ENCODE data around the gene CINP. TPM values are rescaled to one million over a fixed set of nuclear protein-coding genes. Genes with fewer than 3 reads are reported as not detected.

The CINP gene
- polyA plus RNA-seq, 2 donors: 29.2 to 43.4 TPM

GRCh38 chr14:102387086-102387485 is 24.4 kb upstream of the CINP start:
- peaks cover 0 to 2% of the 10 kb centered on the region in 2 donors for H3K36me3 ChIP-seq (ENCODE audit: control insufficient read depth in 2 of 2, insufficient read depth in 2 of 2, low read length in 1 of 2)
- H3K4me1 ChIP-seq (ENCODE audit: control insufficient read depth in 2 of 2, insufficient read depth in 2 of 2, low read length in 1 of 2): no peaks in the 10 kb centered on the region
- no peaks in the 10 kb centered on the region for H3K27me3 ChIP-seq (ENCODE audit: control insufficient read depth in 1 of 2, insufficient read depth in 2 of 2, low read length in 2 of 2)
- H3K9me3 ChIP-seq (ENCODE audit: control insufficient read depth in 2 of 2, insufficient read depth in 1 of 2, low read depth in 1 of 2, low read length in 1 of 2): no peaks in the 10 kb centered on the region
- no peak overlapping the region for H3K4me3 ChIP-seq (ENCODE audit: low read depth in 1 of 2, low read length in 2 of 2)
- H3K27ac ChIP-seq (ENCODE audit: low read depth in 2 of 2, low read length in 1 of 2): no peak overlapping the region

- Histone ChIP-seq H3K27ac (ENCODE audit: low read depth in 2 of 2, low read length in 1 of 2) (no peak overlapping the region), H3K9me3 (ENCODE audit: control insufficient read depth in 2 of 2, insufficient read depth in 1 of 2, low read depth in 1 of 2, low read length in 1 of 2) (no peaks in the 10 kb centered on the region), H3K36me3 (ENCODE audit: control insufficient read depth in 2 of 2, insufficient read depth in 2 of 2, low read length in 1 of 2) (peaks cover 0 to 3% of the 10 kb centered on the region in 2 donors), H3K4me3 (ENCODE audit: low read depth in 1 of 2, low read length in 2 of 2) (no peak overlapping the region), H3K4me1 (ENCODE audit: control insufficient read depth in 2 of 2, insufficient read depth in 2 of 2, low read length in 1 of 2) (no peaks in the 10 kb centered on the region), H3K27me3 (ENCODE audit: control insufficient read depth in 1 of 2, insufficient read depth in 2 of 2, low read length in 2 of 2) (no peaks in the 10 kb centered on the region)
- 96 to 98% methylated on average over 9 of the region's 9 CpGs for WGBS, 2 donors
These were observed 16.1 kb upstream of the CINP start for GRCh38 chr14:102378830-102379229.

GRCh38 chr14:102377696-102378095 is 15.0 kb upstream of the CINP start:
- H3K4me3 ChIP-seq (ENCODE audit: low read depth in 1 of 2, low read length in 2 of 2): no peak overlapping the region
- no peak overlapping the region for H3K27ac ChIP-seq (ENCODE audit: low read depth in 2 of 2, low read length in 1 of 2)
- peaks cover 0 to 3% of the 10 kb centered on the region in 2 donors for H3K36me3 ChIP-seq (ENCODE audit: control insufficient read depth in 2 of 2, insufficient read depth in 2 of 2, low read length in 1 of 2)
- no peaks in the 10 kb centered on the region for H3K9me3 ChIP-seq (ENCODE audit: control insufficient read depth in 2 of 2, insufficient read depth in 1 of 2, low read depth in 1 of 2, low read length in 1 of 2)
- H3K4me1 ChIP-seq (ENCODE audit: control insufficient read depth in 2 of 2, insufficient read depth in 2 of 2, low read length in 1 of 2): no peaks in the 10 kb centered on the region
- H3K27me3 ChIP-seq (ENCODE audit: control insufficient read depth in 1 of 2, insufficient read depth in 2 of 2, low read length in 2 of 2): no peaks in the 10 kb centered on the region

- Histone ChIP-seq H3K36me3 (ENCODE audit: control insufficient read depth in 2 of 2, insufficient read depth in 2 of 2, low read length in 1 of 2) (peaks cover 0 to 3% of the 10 kb centered on the region in 2 donors), H3K27me3 (ENCODE audit: control insufficient read depth in 1 of 2, insufficient read depth in 2 of 2, low read length in 2 of 2) (no peaks in the 10 kb centered on the region), H3K4me3 (ENCODE audit: low read depth in 1 of 2, low read length in 2 of 2) (no peak overlapping the region), H3K27ac (ENCODE audit: low read depth in 2 of 2, low read length in 1 of 2) (no peak overlapping the region), H3K4me1 (ENCODE audit: control insufficient read depth in 2 of 2, insufficient read depth in 2 of 2, low read length in 1 of 2) (peaks cover 0 to 2% of the 10 kb centered on the region in 2 donors), H3K9me3 (ENCODE audit: control insufficient read depth in 2 of 2, insufficient read depth in 1 of 2, low read depth in 1 of 2, low read length in 1 of 2) (no peaks in the 10 kb centered on the region)
- WGBS, 2 donors: 91 to 94% methylated on average over 5 of the region's 5 CpGs
These were observed 12.4 kb upstream of the CINP start for GRCh38 chr14:102375119-102375518.

- Histone ChIP-seq H3K27me3 (ENCODE audit: control insufficient read depth in 1 of 2, insufficient read depth in 2 of 2, low read length in 2 of 2) (no peaks in the 10 kb centered on the region), H3K4me3 (ENCODE audit: low read depth in 1 of 2, low read length in 2 of 2) (no peak overlapping the region), H3K9me3 (ENCODE audit: control insufficient read depth in 2 of 2, insufficient read depth in 1 of 2, low read depth in 1 of 2, low read length in 1 of 2) (no peaks in the 10 kb centered on the region), H3K4me1 (ENCODE audit: control insufficient read depth in 2 of 2, insufficient read depth in 2 of 2, low read length in 1 of 2) (peaks cover 0 to 2% of the 10 kb centered on the region in 2 donors), H3K36me3 (ENCODE audit: control insufficient read depth in 2 of 2, insufficient read depth in 2 of 2, low read length in 1 of 2) (peaks cover 0 to 3% of the 10 kb centered on the region in 2 donors), H3K27ac (ENCODE audit: low read depth in 2 of 2, low read length in 1 of 2) (no peak overlapping the region)
- WGBS, 2 donors: 82 to 89% methylated on average over 2 of the region's 2 CpGs
These were observed 11.6 kb upstream of the CINP start for GRCh38 chr14:102374264-102374663.

GRCh38 chr14:102373110-102373509 is 10.4 kb upstream of the CINP start:
- Histone ChIP-seq H3K27ac (ENCODE audit: low read depth in 2 of 2, low read length in 1 of 2) (no peak overlapping the region), H3K36me3 (ENCODE audit: control insufficient read depth in 2 of 2, insufficient read depth in 2 of 2, low read length in 1 of 2) (peaks cover 0 to 3% of the 10 kb centered on the region in 2 donors), H3K27me3 (ENCODE audit: control insufficient read depth in 1 of 2, insufficient read depth in 2 of 2, low read length in 2 of 2) (no peaks in the 10 kb centered on the region), H3K9me3 (ENCODE audit: control insufficient read depth in 2 of 2, insufficient read depth in 1 of 2, low read depth in 1 of 2, low read length in 1 of 2) (no peaks in the 10 kb centered on the region), H3K4me1 (ENCODE audit: control insufficient read depth in 2 of 2, insufficient read depth in 2 of 2, low read length in 1 of 2) (peaks cover 0 to 2% of the 10 kb centered on the region in 2 donors), H3K4me3 (ENCODE audit: low read depth in 1 of 2, low read length in 2 of 2) (no peak overlapping the region)
- WGBS, 2 donors: 81 to 87% methylated on average over 3 of the region's 3 CpGs

DNA sequence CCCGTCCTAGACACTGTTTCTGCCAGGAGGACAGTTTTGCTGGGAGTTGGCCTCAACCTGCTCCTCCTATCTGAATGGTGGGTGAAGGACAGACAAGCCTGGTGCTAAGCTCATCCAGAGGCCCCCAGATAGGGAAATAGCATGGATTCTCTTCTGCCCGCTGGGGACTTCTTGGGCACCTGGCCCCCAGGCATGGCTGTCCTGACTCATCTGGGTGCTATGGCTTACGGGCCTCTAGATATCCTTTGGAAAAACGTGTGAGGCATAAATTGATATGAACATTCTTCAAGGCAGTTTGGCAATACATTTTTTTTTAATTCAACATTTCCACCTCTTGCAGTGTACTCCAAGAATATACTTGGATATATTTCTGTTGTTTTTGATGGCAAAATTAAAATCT is 8.7 kb upstream of the CINP start:
- 83 to 87% methylated on average over 4 of the region's 4 CpGs for WGBS, 2 donors
- H3K4me1 ChIP-seq (ENCODE audit: control insufficient read depth in 2 of 2, insufficient read depth in 2 of 2, low read length in 1 of 2): peaks cover 0 to 2% of the 10 kb centered on the region in 2 donors

DNA sequence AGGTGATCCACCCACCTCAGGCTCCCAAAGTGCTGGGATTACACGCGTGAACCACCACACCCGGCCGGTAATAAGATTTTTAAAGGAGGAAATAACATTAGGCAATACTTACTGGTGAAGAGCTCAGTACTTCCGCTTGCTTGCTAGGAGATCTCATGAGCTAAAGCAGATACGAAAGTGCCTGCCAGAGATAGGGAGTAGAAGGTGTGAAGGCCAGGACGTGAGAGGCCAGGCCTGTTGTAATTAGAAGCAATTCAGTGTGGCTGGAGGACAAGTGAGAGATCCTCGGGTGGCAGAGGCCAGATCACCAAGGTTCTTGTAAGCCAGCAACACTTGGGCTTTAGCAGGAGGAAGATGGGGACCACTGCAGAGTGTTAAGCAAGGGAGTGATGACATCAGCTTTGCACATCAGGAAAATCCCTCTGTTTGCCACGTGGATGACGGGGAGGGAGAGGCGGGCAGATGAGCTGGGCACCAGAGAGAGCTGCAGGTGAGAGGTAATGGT is 7.7 kb upstream of the CINP start:
- 75 to 79% methylated on average over 11 of the region's 11 CpGs for WGBS, 2 donors

More for the DNA sequence above, 8.7 kb upstream of the CINP start:
- no peak overlapping the region for H3K27ac ChIP-seq (ENCODE audit: low read depth in 2 of 2, low read length in 1 of 2)
- no peak overlapping the region for H3K4me3 ChIP-seq (ENCODE audit: low read depth in 1 of 2, low read length in 2 of 2)
- H3K9me3 ChIP-seq (ENCODE audit: control insufficient read depth in 2 of 2, insufficient read depth in 1 of 2, low read depth in 1 of 2, low read length in 1 of 2): no peaks in the 10 kb centered on the region
- no peaks in the 10 kb centered on the region for H3K27me3 ChIP-seq (ENCODE audit: control insufficient read depth in 1 of 2, insufficient read depth in 2 of 2, low read length in 2 of 2)
- no peaks in the 10 kb centered on the region for H3K36me3 ChIP-seq (ENCODE audit: control insufficient read depth in 2 of 2, insufficient read depth in 2 of 2, low read length in 1 of 2)

DNA sequence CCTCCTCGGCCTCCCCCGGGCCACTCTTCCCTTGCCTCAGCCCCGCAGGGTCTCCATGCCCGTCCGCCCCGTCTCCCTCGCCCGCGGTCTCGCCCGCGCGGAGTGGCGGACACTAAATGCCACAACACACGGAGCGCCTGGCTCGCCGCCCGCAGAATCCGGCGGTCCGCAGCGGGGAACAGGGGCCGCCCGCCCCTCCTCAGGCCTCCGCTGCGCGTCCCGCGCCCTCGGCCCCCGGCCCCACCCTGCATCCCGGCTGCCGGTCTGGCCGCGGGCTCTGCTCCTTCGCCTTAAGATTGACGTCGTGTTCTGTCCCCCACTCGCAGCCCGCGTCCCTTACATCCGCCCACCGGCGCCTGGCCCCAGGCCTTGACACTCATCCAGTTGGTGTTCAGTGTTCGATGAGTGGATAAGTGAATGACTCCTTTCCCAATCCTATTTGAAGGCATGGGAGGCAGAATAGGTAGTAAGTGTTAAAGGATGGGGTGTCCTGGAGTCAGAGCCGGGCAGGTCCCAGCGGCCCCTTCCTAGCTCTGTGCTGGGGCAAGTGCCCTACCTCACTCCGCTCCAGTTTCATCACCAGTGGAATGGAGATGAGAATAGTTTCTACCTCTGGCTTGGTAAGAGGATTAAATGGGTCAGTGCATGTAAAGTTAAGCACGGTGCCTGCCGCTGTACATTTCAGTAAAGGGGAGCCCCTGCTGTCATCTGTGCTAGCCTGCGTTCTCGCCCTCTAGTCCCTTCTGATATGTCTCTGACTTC is 673 bp upstream of the CINP start:
- 3% methylated on average over 41 to 53 of the region's 53 CpGs for WGBS, 2 donors
- peak overlapping the region; percentile 81 to 95 for H3K4me3 ChIP-seq (ENCODE audit: low read depth in 1 of 2, low read length in 2 of 2)
- H3K4me1 ChIP-seq (ENCODE audit: control insufficient read depth in 2 of 2, insufficient read depth in 2 of 2, low read length in 1 of 2): peaks cover 4% of the 10 kb centered on the region in 2 donors
- no peaks in the 10 kb centered on the region for H3K36me3 ChIP-seq (ENCODE audit: control insufficient read depth in 2 of 2, insufficient read depth in 2 of 2, low read length in 1 of 2)
- no peaks in the 10 kb centered on the region for H3K9me3 ChIP-seq (ENCODE audit: control insufficient read depth in 2 of 2, insufficient read depth in 1 of 2, low read depth in 1 of 2, low read length in 1 of 2)
- peak overlapping the region; percentile 87 to 91 for H3K27ac ChIP-seq (ENCODE audit: low read depth in 2 of 2, low read length in 1 of 2)
- H3K27me3 ChIP-seq (ENCODE audit: control insufficient read depth in 1 of 2, insufficient read depth in 2 of 2, low read length in 2 of 2): no peaks in the 10 kb centered on the region

More for the DNA sequence above, 7.7 kb upstream of the CINP start:
- peaks cover 0 to 2% of the 10 kb centered on the region in 2 donors for H3K4me1 ChIP-seq (ENCODE audit: control insufficient read depth in 2 of 2, insufficient read depth in 2 of 2, low read length in 1 of 2)
- no peak overlapping the region for H3K27ac ChIP-seq (ENCODE audit: low read depth in 2 of 2, low read length in 1 of 2)
- no peaks in the 10 kb centered on the region for H3K9me3 ChIP-seq (ENCODE audit: control insufficient read depth in 2 of 2, insufficient read depth in 1 of 2, low read depth in 1 of 2, low read length in 1 of 2)
- no peaks in the 10 kb centered on the region for H3K36me3 ChIP-seq (ENCODE audit: control insufficient read depth in 2 of 2, insufficient read depth in 2 of 2, low read length in 1 of 2)
- no peaks in the 10 kb centered on the region for H3K27me3 ChIP-seq (ENCODE audit: control insufficient read depth in 1 of 2, insufficient read depth in 2 of 2, low read length in 2 of 2)
- no peak overlapping the region for H3K4me3 ChIP-seq (ENCODE audit: low read depth in 1 of 2, low read length in 2 of 2)

DNA sequence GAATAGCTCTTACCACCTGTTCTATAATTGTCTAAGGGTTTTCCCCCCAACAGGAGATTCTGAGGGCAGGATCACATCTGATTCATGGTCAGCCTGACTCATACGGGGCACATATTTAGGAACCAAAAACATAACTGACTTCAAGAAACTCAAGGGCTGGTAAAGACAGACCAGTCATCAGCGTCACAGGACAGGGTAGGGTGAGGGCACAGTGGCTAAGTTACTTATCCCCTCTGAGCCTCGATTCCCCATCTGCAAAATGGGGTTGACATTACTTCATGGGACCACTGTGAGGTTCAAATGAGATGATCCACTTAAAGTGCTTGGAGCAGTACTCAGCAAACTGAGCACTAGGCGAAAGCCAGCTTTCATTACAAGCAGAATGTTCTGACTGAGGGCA is 606 bp downstream of the CINP start:
- no peaks in the 10 kb centered on the region for H3K9me3 ChIP-seq (ENCODE audit: control insufficient read depth in 2 of 2, insufficient read depth in 1 of 2, low read depth in 1 of 2, low read length in 1 of 2)
- peaks cover 4% of the 10 kb centered on the region in 2 donors for H3K4me1 ChIP-seq (ENCODE audit: control insufficient read depth in 2 of 2, insufficient read depth in 2 of 2, low read length in 1 of 2)
- H3K27me3 ChIP-seq (ENCODE audit: control insufficient read depth in 1 of 2, insufficient read depth in 2 of 2, low read length in 2 of 2): no peaks in the 10 kb centered on the region
- peak overlapping the region; percentile 81 to 95 for H3K4me3 ChIP-seq (ENCODE audit: low read depth in 1 of 2, low read length in 2 of 2)
- WGBS, 2 donors: 13 to 17% methylated on average over 4 of the region's 4 CpGs
- H3K27ac ChIP-seq (ENCODE audit: low read depth in 2 of 2, low read length in 1 of 2): peak overlapping the region; percentile 91 to 93
- H3K36me3 ChIP-seq (ENCODE audit: control insufficient read depth in 2 of 2, insufficient read depth in 2 of 2, low read length in 1 of 2): no peaks in the 10 kb centered on the region
